Suprapubic skin (tissue), 4 donors: ENCODE measurements around the gene RNF11. TPM values are rescaled to one million over a fixed set of nuclear protein-coding genes. Genes with fewer than 3 reads are reported as not detected.

Source experiments
- DNase-seq, 2 donors: peaks; one replicate each; pipeline ENCODE4 v3.0.0-alpha.2; 2019; ENCODE audit warnings: low spot score in 2 of 2
- H3K27ac ChIP-seq: fragments of 200-600 bp; sonication (generic); one replicate; pipeline ENCODE4 v1.5.1; 2019
- H3K27me3 ChIP-seq: fragments of 200-600 bp; sonication (generic); one replicate; pipeline ENCODE4 v1.5.1; 2019
- H3K36me3 ChIP-seq: fragments of 200-600 bp; sonication (generic); one replicate; pipeline ENCODE4 v1.5.1; 2019
- H3K4me1 ChIP-seq: fragments of 200-600 bp; sonication (generic); one replicate; pipeline ENCODE4 v1.5.1; 2019
- H3K4me3 ChIP-seq: fragments of 200-600 bp; sonication (generic); one replicate; pipeline ENCODE4 v1.5.1; 2019; ENCODE audit warnings: mild to moderate bottlenecking
- H3K9me3 ChIP-seq: fragments of 200-600 bp; sonication (generic); one replicate; pipeline ENCODE4 v1.5.1; 2019
- EP300 ChIP-seq: sonication (generic); formaldehyde crosslinking; IDR thresholded peaks from one replicate; pipeline ENCODE4 v1.6.1; 2017; ENCODE audit warnings: antibody characterized with exemption
- POLR2A ChIP-seq, 2 donors: fragments of 450-650 bp; IDR thresholded peaks; one replicate each; pipeline ENCODE4 v1.6.1; 2017; ENCODE audit warnings: antibody characterized with exemption in 2 of 2, mild to moderate bottlenecking in 2 of 2, moderate library complexity in 2 of 2
- POLR2AphosphoS5 ChIP-seq, 3 donors: sonication (generic); formaldehyde crosslinking; IDR thresholded peaks; one replicate each; pipeline ENCODE4 v1.6.1; 2017; ENCODE audit warnings: antibody characterized with exemption in 3 of 3
- WGBS: methylation state at CpG from one replicate; pipeline ENCODE4 v1.1.5; 2018; 5-methylcytosine and 5-hydroxymethylcytosine counted together
- total RNA-seq, 4 donors: library from RNA; depleted of rRNA; stranded (reverse); fragments of >200 nt; gene quantifications; one replicate each; pipeline ENCODE4 v1.1.0, GENCODE V29; 2016
- TF ChIP-seq, protein P1 (sequence below), 2 donors: fragments of 200-600 bp in 1 of 2; fragments of 450-650 bp in 1 of 2; sonication (generic) in 1 of 2; IDR thresholded peaks; one replicate each; pipeline ENCODE4 v1.5.1; 2016 to 2019; ENCODE audit warnings: antibody characterized with exemption in 2 of 2, mild to moderate bottlenecking in 1 of 2, moderate library complexity in 1 of 2

RNF11 gene
- total RNA-seq, 4 donors from 2014 or later, result 80.8 to 93.1 (median 81.5) TPM

DNA sequence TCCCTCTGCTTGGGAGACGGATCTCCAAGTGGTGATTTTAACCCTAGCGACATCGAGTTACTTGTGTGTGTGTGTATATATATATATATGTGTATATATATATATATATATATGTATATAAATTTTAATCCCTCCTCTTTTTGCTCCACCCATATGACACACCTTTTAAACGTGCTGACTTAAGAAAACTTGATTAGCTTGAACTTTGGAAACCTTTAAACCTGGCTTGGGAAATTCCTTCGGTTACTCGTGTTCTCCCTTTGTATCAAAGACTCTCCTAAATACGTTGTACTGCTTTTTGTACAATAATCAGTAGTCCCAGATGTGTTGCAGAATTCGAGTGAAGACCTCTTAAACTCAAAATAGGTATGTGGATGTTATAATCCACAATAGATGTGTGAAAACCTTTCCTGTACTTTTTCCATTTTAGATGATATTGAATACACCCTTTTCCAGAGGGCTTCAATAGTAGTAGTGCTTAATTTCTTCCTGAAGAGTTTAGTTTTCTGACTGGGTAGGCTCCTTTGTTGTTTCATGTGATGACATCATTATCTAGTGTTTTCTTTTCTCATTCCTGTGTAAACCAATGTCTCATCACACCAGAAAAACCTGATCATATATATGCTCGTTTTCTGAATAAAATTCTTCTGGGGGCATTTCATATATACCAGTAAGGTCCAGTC, 1.4 kb downstream of the RNF11 start:
- Histone ChIP-seq H3K4me1 (peaks cover 56% of the 10 kb centered on the region), H3K9me3 (no peaks in the 10 kb centered on the region), H3K27ac (peak overlapping the region; percentile 95), H3K36me3 (no peaks in the 10 kb centered on the region), H3K4me3 (peak overlapping the region; percentile 96), H3K27me3 (no peaks in the 10 kb centered on the region)
- DNase-seq, result no peak
- 3% methylated on average over 9 of the region's 9 CpGs for WGBS
- no peak for TF ChIP-seq POLR2AphosphoS5 (IDR thresholded peaks at IDR 0.05)
- no peak for TF ChIP-seq POLR2A (IDR thresholded peaks at IDR 0.05)
- TF ChIP-seq, protein P1, sequence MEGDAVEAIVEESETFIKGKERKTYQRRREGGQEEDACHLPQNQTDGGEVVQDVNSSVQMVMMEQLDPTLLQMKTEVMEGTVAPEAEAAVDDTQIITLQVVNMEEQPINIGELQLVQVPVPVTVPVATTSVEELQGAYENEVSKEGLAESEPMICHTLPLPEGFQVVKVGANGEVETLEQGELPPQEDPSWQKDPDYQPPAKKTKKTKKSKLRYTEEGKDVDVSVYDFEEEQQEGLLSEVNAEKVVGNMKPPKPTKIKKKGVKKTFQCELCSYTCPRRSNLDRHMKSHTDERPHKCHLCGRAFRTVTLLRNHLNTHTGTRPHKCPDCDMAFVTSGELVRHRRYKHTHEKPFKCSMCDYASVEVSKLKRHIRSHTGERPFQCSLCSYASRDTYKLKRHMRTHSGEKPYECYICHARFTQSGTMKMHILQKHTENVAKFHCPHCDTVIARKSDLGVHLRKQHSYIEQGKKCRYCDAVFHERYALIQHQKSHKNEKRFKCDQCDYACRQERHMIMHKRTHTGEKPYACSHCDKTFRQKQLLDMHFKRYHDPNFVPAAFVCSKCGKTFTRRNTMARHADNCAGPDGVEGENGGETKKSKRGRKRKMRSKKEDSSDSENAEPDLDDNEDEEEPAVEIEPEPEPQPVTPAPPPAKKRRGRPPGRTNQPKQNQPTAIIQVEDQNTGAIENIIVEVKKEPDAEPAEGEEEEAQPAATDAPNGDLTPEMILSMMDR (IDR thresholded peaks at IDR 0.05), result no peak
- no peak for TF ChIP-seq EP300

GRCh38 chr1:51238034-51238403, 1.9 kb downstream of the RNF11 start:
- DNase-seq, result no peak
- no peaks in the 10 kb centered on the region for H3K27me3 ChIP-seq
- peak overlapping the region; percentile 95 for H3K27ac ChIP-seq
- H3K4me3 ChIP-seq, result peak overlapping the region; percentile 96
- H3K9me3 ChIP-seq, result no peaks in the 10 kb centered on the region
- H3K4me1 ChIP-seq, result peaks cover 57% of the 10 kb centered on the region
- no peak for TF ChIP-seq EP300
- TF ChIP-seq, protein P1 (IDR thresholded peaks at IDR 0.05), result no peak
- H3K36me3 ChIP-seq, result no peaks in the 10 kb centered on the region
- 21% methylated on average over 7 of the region's 7 CpGs for WGBS

DNA sequence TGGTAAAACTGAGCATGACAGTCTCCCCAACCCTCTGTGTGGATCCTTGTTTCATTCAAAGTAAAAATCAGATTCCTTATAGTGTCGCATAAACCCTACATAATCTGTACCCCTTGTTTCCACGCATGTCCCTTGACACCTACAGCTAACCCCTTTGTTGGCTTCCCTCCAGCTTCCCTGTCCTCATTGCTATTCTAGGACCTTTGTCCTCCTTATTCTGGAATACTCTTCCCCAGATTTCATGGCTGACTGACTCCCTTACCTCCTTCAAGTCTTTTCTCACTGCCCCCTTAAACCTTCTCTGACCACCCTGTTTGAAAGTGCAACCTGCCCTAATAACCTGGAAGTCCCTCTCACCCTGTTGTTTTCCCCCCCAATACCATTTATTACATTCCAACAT, 4.0 kb downstream of the RNF11 start:
- 72% methylated on average over 2 of the region's 2 CpGs for WGBS
- no peaks in the 10 kb centered on the region for H3K36me3 ChIP-seq
- peaks cover 51% of the 10 kb centered on the region for H3K4me1 ChIP-seq
- H3K27me3 ChIP-seq, result no peaks in the 10 kb centered on the region
- no peak for DNase-seq
- H3K9me3 ChIP-seq, result no peaks in the 10 kb centered on the region
- TF ChIP-seq EP300 (no peak), POLR2AphosphoS5 (IDR thresholded peaks at IDR 0.05) (no peak), POLR2A (IDR thresholded peaks at IDR 0.05) (no peak)
- TF ChIP-seq, protein P1 (IDR thresholded peaks at IDR 0.05), result no peak
- H3K4me3 ChIP-seq, result no peak overlapping the region
- no peak overlapping the region for H3K27ac ChIP-seq

GRCh38 chr1:51241119-51241518, 5.0 kb downstream of the RNF11 start:
- DNase-seq, result no peak
- Histone ChIP-seq H3K4me3 (no peak overlapping the region), H3K27me3 (no peaks in the 10 kb centered on the region), H3K36me3 (no peaks in the 10 kb centered on the region), H3K27ac (no peak overlapping the region), H3K9me3 (no peaks in the 10 kb centered on the region), H3K4me1 (peaks cover 43% of the 10 kb centered on the region)
- no peak for TF ChIP-seq POLR2AphosphoS5 (IDR thresholded peaks at IDR 0.05)
- TF ChIP-seq, protein P1 (IDR thresholded peaks at IDR 0.05), result no peak
- TF ChIP-seq POLR2A (IDR thresholded peaks at IDR 0.05), result no peak
- no peak for TF ChIP-seq EP300
- 58% methylated on average over 1 of the region's 1 CpG for WGBS

- H3K27me3 ChIP-seq, result no peaks in the 10 kb centered on the region
- H3K4me1 ChIP-seq, result peaks cover 44% of the 10 kb centered on the region
- WGBS, result 86% methylated on average over 4 of the region's 4 CpGs
- TF ChIP-seq, protein P1 (IDR thresholded peaks at IDR 0.05), result no peak
- TF ChIP-seq POLR2A (IDR thresholded peaks at IDR 0.05), result no peak
- no peak for TF ChIP-seq POLR2AphosphoS5 (IDR thresholded peaks at IDR 0.05)
- no peak for TF ChIP-seq EP300
- H3K36me3 ChIP-seq, result no peaks in the 10 kb centered on the region
- no peak overlapping the region for H3K27ac ChIP-seq
- no peaks in the 10 kb centered on the region for H3K9me3 ChIP-seq
- no peak for DNase-seq
- H3K4me3 ChIP-seq, result no peak overlapping the region
Measured at GRCh38 chr1:51242546-51242945, 6.5 kb downstream of the RNF11 start.
